WTC11 (cell line): ENCODE data around the gene SLC7A8.

ENCODE experiments used
- ETV6 ChIP-seq: sonication (generic); formaldehyde crosslinking; IDR thresholded peaks from 2 replicates; pipeline ENCODE4 v1.8.1; 2022; ENCODE audit warnings: mild to moderate bottlenecking, missing genetic modification reagents
- MXD4 ChIP-seq: fragments of 250-450 bp; sonication (Bioruptor Pico); IDR thresholded peaks from 2 replicates; pipeline ENCODE4 v1.8.0; 2021; ENCODE audit warnings: mild to moderate bottlenecking, moderate library complexity, borderline replicate concordance
- SP1 ChIP-seq: sonication (generic); formaldehyde crosslinking; conservative IDR thresholded peaks from 2 replicates; pipeline ENCODE4 v1.8.1; 2022; ENCODE audit warnings: missing genetic modification reagents
- TEAD1 ChIP-seq: sonication (generic); formaldehyde crosslinking; IDR thresholded peaks from 2 replicates; pipeline ENCODE4 v1.8.0; 2022; ENCODE audit warnings: mild to moderate bottlenecking, missing genetic modification reagents
- ZNF121 ChIP-seq: sonication (generic); formaldehyde crosslinking; IDR thresholded peaks from 2 replicates; pipeline ENCODE4 v1.8.0; 2023; ENCODE audit warnings: missing genetic modification reagents
- ZNF138 ChIP-seq: sonication (generic); formaldehyde crosslinking; conservative IDR thresholded peaks from 2 replicates; pipeline ENCODE4 v1.8.1; 2022; ENCODE audit warnings: mild to moderate bottlenecking, moderate library complexity, missing genetic modification reagents
- TF ChIP-seq, protein P1 (sequence below): sonication (generic); formaldehyde crosslinking; conservative IDR thresholded peaks from 2 replicates; pipeline ENCODE4 v1.8.1; 2023; ENCODE audit warnings: mild to moderate bottlenecking, low read depth, missing genetic modification reagents, moderate library complexity
- TF ChIP-seq, protein P2 (sequence below): fragments of 250-450 bp; sonication (Bioruptor Pico); IDR thresholded peaks from 2 replicates; pipeline ENCODE4 v1.8.0; 2021; ENCODE audit warnings: mild to moderate bottlenecking
- TF ChIP-seq, protein P3 (sequence below): sonication (generic); formaldehyde crosslinking; IDR thresholded peaks from 2 replicates; pipeline ENCODE4 v1.8.1; 2023; ENCODE audit warnings: mild to moderate bottlenecking, missing genetic modification reagents, moderate library complexity
- TF ChIP-seq, protein P4 (sequence below): fragments of 200-600 bp; IDR thresholded peaks from 2 replicates; pipeline ENCODE4 v1.8.0; 2022; ENCODE audit warnings: antibody characterized with exemption
- TF ChIP-seq, protein P5 (sequence below): sonication (generic); formaldehyde crosslinking; IDR thresholded peaks from 2 replicates; pipeline ENCODE4 v1.8.1; 2022; ENCODE audit warnings: mild to moderate bottlenecking, missing genetic modification reagents, moderate library complexity, borderline replicate concordance

DNA sequence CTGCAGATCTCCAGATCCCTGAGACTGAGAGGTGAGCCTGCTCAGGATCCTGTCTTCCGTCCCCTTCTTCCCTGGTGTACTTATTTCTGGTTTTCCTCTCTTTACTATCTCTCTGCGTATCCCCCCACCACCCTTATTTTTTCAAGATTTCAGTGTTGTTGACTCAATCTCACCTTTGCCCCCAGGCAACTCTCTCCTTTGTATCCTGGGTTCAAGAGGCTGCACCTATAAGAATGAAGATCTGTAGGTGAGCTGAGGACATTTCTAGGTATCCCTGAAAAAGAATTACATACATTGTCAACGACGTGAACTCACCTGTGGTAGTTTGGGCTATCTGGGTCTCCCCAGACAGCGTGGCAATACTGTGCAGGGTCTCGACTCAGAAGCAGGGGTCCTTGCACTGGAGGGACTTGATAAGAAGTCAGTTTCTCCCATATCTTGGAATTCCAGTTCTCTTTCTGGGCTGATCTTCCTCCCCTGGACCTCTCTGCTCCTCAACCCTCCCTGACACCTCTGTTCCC lies 79.3 kb downstream of the SLC7A8 start:
- TF ChIP-seq, protein P1, sequence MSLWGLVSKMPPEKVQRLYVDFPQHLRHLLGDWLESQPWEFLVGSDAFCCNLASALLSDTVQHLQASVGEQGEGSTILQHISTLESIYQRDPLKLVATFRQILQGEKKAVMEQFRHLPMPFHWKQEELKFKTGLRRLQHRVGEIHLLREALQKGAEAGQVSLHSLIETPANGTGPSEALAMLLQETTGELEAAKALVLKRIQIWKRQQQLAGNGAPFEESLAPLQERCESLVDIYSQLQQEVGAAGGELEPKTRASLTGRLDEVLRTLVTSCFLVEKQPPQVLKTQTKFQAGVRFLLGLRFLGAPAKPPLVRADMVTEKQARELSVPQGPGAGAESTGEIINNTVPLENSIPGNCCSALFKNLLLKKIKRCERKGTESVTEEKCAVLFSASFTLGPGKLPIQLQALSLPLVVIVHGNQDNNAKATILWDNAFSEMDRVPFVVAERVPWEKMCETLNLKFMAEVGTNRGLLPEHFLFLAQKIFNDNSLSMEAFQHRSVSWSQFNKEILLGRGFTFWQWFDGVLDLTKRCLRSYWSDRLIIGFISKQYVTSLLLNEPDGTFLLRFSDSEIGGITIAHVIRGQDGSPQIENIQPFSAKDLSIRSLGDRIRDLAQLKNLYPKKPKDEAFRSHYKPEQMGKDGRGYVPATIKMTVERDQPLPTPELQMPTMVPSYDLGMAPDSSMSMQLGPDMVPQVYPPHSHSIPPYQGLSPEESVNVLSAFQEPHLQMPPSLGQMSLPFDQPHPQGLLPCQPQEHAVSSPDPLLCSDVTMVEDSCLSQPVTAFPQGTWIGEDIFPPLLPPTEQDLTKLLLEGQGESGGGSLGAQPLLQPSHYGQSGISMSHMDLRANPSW (CRISPR knock-in tag): no peak
- no peak for TF ChIP-seq SP1 (CRISPR knock-in tag)
- TF ChIP-seq, protein P2, sequence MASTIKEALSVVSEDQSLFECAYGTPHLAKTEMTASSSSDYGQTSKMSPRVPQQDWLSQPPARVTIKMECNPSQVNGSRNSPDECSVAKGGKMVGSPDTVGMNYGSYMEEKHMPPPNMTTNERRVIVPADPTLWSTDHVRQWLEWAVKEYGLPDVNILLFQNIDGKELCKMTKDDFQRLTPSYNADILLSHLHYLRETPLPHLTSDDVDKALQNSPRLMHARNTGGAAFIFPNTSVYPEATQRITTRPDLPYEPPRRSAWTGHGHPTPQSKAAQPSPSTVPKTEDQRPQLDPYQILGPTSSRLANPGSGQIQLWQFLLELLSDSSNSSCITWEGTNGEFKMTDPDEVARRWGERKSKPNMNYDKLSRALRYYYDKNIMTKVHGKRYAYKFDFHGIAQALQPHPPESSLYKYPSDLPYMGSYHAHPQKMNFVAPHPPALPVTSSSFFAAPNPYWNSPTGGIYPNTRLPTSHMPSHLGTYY: no peak
- no peak for TF ChIP-seq TEAD1 (CRISPR knock-in tag)
- TF ChIP-seq, protein P3, sequence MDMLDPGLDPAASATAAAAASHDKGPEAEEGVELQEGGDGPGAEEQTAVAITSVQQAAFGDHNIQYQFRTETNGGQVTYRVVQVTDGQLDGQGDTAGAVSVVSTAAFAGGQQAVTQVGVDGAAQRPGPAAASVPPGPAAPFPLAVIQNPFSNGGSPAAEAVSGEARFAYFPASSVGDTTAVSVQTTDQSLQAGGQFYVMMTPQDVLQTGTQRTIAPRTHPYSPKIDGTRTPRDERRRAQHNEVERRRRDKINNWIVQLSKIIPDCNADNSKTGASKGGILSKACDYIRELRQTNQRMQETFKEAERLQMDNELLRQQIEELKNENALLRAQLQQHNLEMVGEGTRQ (CRISPR knock-in tag): no peak
- TF ChIP-seq ZNF121 (CRISPR knock-in tag): no peak
- no peak for TF ChIP-seq MXD4
- TF ChIP-seq, protein P4, sequence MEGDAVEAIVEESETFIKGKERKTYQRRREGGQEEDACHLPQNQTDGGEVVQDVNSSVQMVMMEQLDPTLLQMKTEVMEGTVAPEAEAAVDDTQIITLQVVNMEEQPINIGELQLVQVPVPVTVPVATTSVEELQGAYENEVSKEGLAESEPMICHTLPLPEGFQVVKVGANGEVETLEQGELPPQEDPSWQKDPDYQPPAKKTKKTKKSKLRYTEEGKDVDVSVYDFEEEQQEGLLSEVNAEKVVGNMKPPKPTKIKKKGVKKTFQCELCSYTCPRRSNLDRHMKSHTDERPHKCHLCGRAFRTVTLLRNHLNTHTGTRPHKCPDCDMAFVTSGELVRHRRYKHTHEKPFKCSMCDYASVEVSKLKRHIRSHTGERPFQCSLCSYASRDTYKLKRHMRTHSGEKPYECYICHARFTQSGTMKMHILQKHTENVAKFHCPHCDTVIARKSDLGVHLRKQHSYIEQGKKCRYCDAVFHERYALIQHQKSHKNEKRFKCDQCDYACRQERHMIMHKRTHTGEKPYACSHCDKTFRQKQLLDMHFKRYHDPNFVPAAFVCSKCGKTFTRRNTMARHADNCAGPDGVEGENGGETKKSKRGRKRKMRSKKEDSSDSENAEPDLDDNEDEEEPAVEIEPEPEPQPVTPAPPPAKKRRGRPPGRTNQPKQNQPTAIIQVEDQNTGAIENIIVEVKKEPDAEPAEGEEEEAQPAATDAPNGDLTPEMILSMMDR: no peak
- TF ChIP-seq, protein P5, sequence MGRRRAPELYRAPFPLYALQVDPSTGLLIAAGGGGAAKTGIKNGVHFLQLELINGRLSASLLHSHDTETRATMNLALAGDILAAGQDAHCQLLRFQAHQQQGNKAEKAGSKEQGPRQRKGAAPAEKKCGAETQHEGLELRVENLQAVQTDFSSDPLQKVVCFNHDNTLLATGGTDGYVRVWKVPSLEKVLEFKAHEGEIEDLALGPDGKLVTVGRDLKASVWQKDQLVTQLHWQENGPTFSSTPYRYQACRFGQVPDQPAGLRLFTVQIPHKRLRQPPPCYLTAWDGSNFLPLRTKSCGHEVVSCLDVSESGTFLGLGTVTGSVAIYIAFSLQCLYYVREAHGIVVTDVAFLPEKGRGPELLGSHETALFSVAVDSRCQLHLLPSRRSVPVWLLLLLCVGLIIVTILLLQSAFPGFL (CRISPR knock-in tag): no peak
- TF ChIP-seq ETV6 (CRISPR knock-in tag): no peak
- TF ChIP-seq ZNF138 (CRISPR knock-in tag): no peak
